ENCODE measurements around the gene MYLIP.

The MYLIP gene

GRCh38 chr6:16124198-16125180 is 4.4 kb upstream of the MYLIP start:
- DNase-seq (ENCODE audit: extremely low read depth, low read depth) = no peak
- no peak for TF ChIP-seq CTCF (IDR thresholded peaks at IDR 0.05; ENCODE audit: low read depth, low read length)

GRCh38 chr6:16126056-16126455 is 2.8 kb upstream of the MYLIP start:
- no peak for DNase-seq (ENCODE audit: extremely low read depth, low read depth)
- no peak for TF ChIP-seq CTCF (IDR thresholded peaks at IDR 0.05; ENCODE audit: low read depth, low read length)

- no peak for DNase-seq (ENCODE audit: extremely low read depth, low read depth)
- no peak for TF ChIP-seq CTCF (IDR thresholded peaks at IDR 0.05; ENCODE audit: low read depth, low read length)
These were observed 2.0 kb upstream of the MYLIP start for GRCh38 chr6:16126861-16127260.

GRCh38 chr6:16127471-16127870 is 1.4 kb upstream of the MYLIP start:
- TF ChIP-seq CTCF (IDR thresholded peaks at IDR 0.05; ENCODE audit: low read depth, low read length) = no peak
- DNase-seq (ENCODE audit: extremely low read depth, low read depth) = no peak

- no peak for TF ChIP-seq CTCF (IDR thresholded peaks at IDR 0.05; ENCODE audit: low read depth, low read length)
- no peak for DNase-seq (ENCODE audit: extremely low read depth, low read depth)
These were observed 926 bp downstream of the MYLIP start for GRCh38 chr6:16129623-16130401.

- DNase-seq (ENCODE audit: extremely low read depth, low read depth) = no peak
- no peak for TF ChIP-seq CTCF (IDR thresholded peaks at IDR 0.05; ENCODE audit: low read depth, low read length)
These were observed 1.6 kb downstream of the MYLIP start for GRCh38 chr6:16130437-16130891.
